Panc1 (cell line): ENCODE results near the gene IGSF21. TPM values are rescaled to one million over a fixed set of nuclear protein-coding genes. Genes with fewer than 3 reads are reported as not detected.

Source experiments
- ATAC-seq: fragments of 200-7000 bp; cut with Tn5 transposase; 2 replicates; pipeline ENCODE4 v1.9.1; 2020; ENCODE audit warnings: mild to moderate bottlenecking, moderate library complexity
- BruUV-seq: library from RNA; stranded (reverse); fragments of 400-500 nt; replicated peaks from 2 replicates; lab custom pipeline; 2021; lab: Mats Ljungman, UMichigan
- CTCF ChIA-PET: fragments of 300-600 bp; sonication (Branson Sonifier 250); formaldehyde crosslinking; loops from one replicate; lab custom pipeline; 2022; ENCODE audit warnings: antibody characterized with exemption; lab: Charles Lee
- POLR2A ChIA-PET: fragments of 300-600 bp; sonication (Branson Sonifier 250); formaldehyde crosslinking; loops from one replicate; lab custom pipeline; 2022; ENCODE audit warnings: antibody characterized with exemption; lab: Charles Lee
- DNase-seq: peaks from one replicate; pipeline ENCODE4 v3.0.0-alpha.2; 2010; ENCODE audit warnings: low read depth, low spot score
- H3K27ac ChIP-seq: 2 replicates; pipeline ENCODE4 v1.5.1; 2011; ENCODE audit warnings: mild to moderate bottlenecking, low read length, inconsistent platforms
- H3K27me3 ChIP-seq: fragments of 200-500 bp; sonication (Bioruptor generic); 2 replicates; pipeline ENCODE4 v1.6.0; 2014; ENCODE audit warnings: low read length, inconsistent platforms; ENCODE audit not compliant: control insufficient read depth, insufficient read depth
- H3K36me3 ChIP-seq: fragments of 200-500 bp; sonication (Bioruptor generic); 2 replicates; pipeline ENCODE4 v1.5.1; 2014; ENCODE audit warnings: inconsistent platforms, mild to moderate bottlenecking, low read length, moderate library complexity; ENCODE audit not compliant: control insufficient read depth, insufficient read depth
- H3K4me1 ChIP-seq: 2 replicates; pipeline ENCODE4 v1.5.1; 2011; ENCODE audit warnings: inconsistent platforms, mild to moderate bottlenecking, low read length, moderate library complexity; ENCODE audit not compliant: control insufficient read depth, insufficient read depth
- H3K4me3 ChIP-seq, 2 experiments: 2 replicates each; pipeline ENCODE4 v1.5.1; 2011 to 2012; ENCODE audit warnings: low read depth in 2 of 2, low read length in 2 of 2, mild to moderate bottlenecking in 2 of 2, inconsistent platforms in 1 of 2, moderate library complexity in 1 of 2
- H3K9me3 ChIP-seq: fragments of 200-500 bp; sonication (Bioruptor generic); 2 replicates; pipeline ENCODE4 v1.5.1; 2014; ENCODE audit warnings: low read depth, mild to moderate bottlenecking, inconsistent platforms, low read length, moderate library complexity; ENCODE audit not compliant: control insufficient read depth, insufficient read depth
- POLR2AphosphoS5 ChIP-seq: IDR thresholded peaks from 2 replicates; pipeline ENCODE4 v1.6.1; 2012; ENCODE audit warnings: mild to moderate bottlenecking, low read depth, low read length, moderate library complexity
- SIN3A ChIP-seq: IDR thresholded peaks from 2 replicates; pipeline ENCODE4 v1.6.1; 2012; ENCODE audit warnings: low read depth, mild to moderate bottlenecking, low read length, moderate library complexity, borderline replicate concordance; ENCODE audit not compliant: insufficient read depth
- TCF7L2 ChIP-seq: IDR thresholded peaks from 2 replicates; pipeline ENCODE4 v1.6.1; 2011; ENCODE audit warnings: mild to moderate bottlenecking, low read depth, low read length, inconsistent platforms
- in situ Hi-C: cut with HindIII; loops from 2 replicates; pipeline ENCODE4 v1.10.0; 2016; ENCODE audit warnings: low sequenced_read_pairs, low pct_unique_long_range_greater_than_20kb
- intact Hi-C: fragments of 100-400 bp; cut with micrococcal nuclease; formaldehyde crosslinking; loops from one replicate; pipeline ENCODE4 v1.10.0; 2022; ENCODE audit not compliant: unreplicated experiment
- total RNA-seq: library from RNA; stranded (reverse); gene quantifications from one replicate; pipeline ENCODE4 v1.2.1, GENCODE V29; 2021; ENCODE audit not compliant: unreplicated experiment
- TF ChIP-seq, protein P1 (sequence below), 2 experiments: IDR thresholded peaks; 2 replicates each; pipeline ENCODE4 v1.6.1; 2011 to 2012; ENCODE audit warnings: low read depth in 2 of 2, control low read depth in 1 of 2, low read length in 1 of 2, mild to moderate bottlenecking in 1 of 2, moderate library complexity in 1 of 2; ENCODE audit not compliant: insufficient read depth in 1 of 2
- TF ChIP-seq, protein P2 (sequence below): fragments of 450-650 bp; IDR thresholded peaks from 2 replicates; pipeline ENCODE4 v1.5.1; 2017; ENCODE audit warnings: mild to moderate bottlenecking

The IGSF21 gene
- total RNA-seq, 1 experiment from 2014 or later: not detected

DNA sequence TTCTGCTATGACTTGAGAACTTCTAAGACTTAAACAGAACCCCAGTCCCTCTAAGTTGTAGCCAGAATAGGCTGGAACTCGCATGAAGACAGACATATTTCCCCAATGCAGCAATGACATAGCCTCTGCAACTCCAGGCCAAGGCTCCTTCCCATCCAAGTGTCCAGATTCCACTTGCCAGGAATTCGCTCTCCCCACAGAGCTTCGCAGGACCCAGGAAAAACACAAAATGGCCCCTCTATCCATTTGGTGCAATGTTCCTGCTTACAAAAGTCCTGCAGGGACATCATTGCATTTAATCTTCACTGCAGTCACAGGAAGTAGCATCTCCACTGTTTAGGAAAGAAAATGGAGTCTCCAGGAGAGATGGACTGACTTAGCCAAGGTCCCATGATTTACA, 225.6 kb downstream of the IGSF21 start:
- ChIA-PET POLR2A (no interaction called here), CTCF (no interaction called here)
- Histone ChIP-seq H3K4me1 (no peaks in the 10 kb centered on the region), H3K4me3 (no peak overlapping the region), H3K27me3 (peaks cover 17% of the 10 kb centered on the region), H3K27ac (no peak overlapping the region), H3K9me3 (no peaks in the 10 kb centered on the region), H3K36me3 (no peaks in the 10 kb centered on the region)
- in situ Hi-C loops (no loop called here), intact Hi-C loops (no loop called here)
- ATAC-seq: no peak
- no peak for DNase-seq
- BruUV-seq: no TSS peak
- no peak for TF ChIP-seq POLR2AphosphoS5
- TF ChIP-seq SIN3A: no peak
- TF ChIP-seq, protein P1, sequence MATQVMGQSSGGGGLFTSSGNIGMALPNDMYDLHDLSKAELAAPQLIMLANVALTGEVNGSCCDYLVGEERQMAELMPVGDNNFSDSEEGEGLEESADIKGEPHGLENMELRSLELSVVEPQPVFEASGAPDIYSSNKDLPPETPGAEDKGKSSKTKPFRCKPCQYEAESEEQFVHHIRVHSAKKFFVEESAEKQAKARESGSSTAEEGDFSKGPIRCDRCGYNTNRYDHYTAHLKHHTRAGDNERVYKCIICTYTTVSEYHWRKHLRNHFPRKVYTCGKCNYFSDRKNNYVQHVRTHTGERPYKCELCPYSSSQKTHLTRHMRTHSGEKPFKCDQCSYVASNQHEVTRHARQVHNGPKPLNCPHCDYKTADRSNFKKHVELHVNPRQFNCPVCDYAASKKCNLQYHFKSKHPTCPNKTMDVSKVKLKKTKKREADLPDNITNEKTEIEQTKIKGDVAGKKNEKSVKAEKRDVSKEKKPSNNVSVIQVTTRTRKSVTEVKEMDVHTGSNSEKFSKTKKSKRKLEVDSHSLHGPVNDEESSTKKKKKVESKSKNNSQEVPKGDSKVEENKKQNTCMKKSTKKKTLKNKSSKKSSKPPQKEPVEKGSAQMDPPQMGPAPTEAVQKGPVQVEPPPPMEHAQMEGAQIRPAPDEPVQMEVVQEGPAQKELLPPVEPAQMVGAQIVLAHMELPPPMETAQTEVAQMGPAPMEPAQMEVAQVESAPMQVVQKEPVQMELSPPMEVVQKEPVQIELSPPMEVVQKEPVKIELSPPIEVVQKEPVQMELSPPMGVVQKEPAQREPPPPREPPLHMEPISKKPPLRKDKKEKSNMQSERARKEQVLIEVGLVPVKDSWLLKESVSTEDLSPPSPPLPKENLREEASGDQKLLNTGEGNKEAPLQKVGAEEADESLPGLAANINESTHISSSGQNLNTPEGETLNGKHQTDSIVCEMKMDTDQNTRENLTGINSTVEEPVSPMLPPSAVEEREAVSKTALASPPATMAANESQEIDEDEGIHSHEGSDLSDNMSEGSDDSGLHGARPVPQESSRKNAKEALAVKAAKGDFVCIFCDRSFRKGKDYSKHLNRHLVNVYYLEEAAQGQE (IDR thresholded peaks at IDR 0.05; ENCODE audit: insufficient read depth in 1 of 2, low read depth in 2 of 2, low read length in 1 of 2): no peak
- TF ChIP-seq TCF7L2: no peak

DNA sequence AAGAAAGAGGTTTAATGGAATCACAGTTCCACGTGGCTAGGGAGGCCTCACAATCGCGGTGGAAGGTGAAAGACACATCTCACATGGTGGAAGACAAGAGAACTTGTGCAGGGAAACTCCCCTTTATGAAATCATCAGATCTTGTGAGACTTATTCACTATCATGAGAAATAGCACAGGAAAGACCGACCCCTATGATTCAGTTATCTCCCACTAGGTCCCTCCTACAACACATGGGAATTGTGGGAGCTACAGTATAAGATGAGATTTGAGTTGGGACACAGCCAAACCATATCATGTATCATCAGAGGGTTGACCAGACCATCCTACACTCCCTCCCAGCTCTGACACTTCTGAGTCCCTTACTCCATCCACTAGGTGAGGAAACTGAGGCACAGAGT, 229.2 kb downstream of the IGSF21 start:
- no peak overlapping the region for H3K4me3 ChIP-seq
- intact Hi-C loops (no loop called here), in situ Hi-C loops (no loop called here)
- ChIA-PET POLR2A (no interaction called here), CTCF (no interaction called here)
- TF ChIP-seq POLR2AphosphoS5 (no peak), SIN3A (no peak), TCF7L2 (no peak)
- TF ChIP-seq, protein P1 (IDR thresholded peaks at IDR 0.05; ENCODE audit: insufficient read depth in 1 of 2, low read depth in 2 of 2, low read length in 1 of 2): no peak
- TF ChIP-seq, protein P2, sequence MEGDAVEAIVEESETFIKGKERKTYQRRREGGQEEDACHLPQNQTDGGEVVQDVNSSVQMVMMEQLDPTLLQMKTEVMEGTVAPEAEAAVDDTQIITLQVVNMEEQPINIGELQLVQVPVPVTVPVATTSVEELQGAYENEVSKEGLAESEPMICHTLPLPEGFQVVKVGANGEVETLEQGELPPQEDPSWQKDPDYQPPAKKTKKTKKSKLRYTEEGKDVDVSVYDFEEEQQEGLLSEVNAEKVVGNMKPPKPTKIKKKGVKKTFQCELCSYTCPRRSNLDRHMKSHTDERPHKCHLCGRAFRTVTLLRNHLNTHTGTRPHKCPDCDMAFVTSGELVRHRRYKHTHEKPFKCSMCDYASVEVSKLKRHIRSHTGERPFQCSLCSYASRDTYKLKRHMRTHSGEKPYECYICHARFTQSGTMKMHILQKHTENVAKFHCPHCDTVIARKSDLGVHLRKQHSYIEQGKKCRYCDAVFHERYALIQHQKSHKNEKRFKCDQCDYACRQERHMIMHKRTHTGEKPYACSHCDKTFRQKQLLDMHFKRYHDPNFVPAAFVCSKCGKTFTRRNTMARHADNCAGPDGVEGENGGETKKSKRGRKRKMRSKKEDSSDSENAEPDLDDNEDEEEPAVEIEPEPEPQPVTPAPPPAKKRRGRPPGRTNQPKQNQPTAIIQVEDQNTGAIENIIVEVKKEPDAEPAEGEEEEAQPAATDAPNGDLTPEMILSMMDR: no peak
- no peaks in the 10 kb centered on the region for H3K9me3 ChIP-seq
- DNase-seq (no peak), ATAC-seq (no peak)
- no TSS peak for BruUV-seq
- H3K36me3 ChIP-seq: no peaks in the 10 kb centered on the region
- H3K4me1 ChIP-seq: no peaks in the 10 kb centered on the region
- peaks cover 2% of the 10 kb centered on the region; the same call in 1 of the 2 replicates for H3K27me3 ChIP-seq
- no peak overlapping the region for H3K27ac ChIP-seq
